Left renal cortex interstitium (tissue), 4 donors: ENCODE measurements around the gene KIAA0825. TPM values are rescaled to one million over a fixed set of nuclear protein-coding genes. Genes with fewer than 3 reads are reported as not detected.

Experiments used
- DNase-seq, 4 donors: peaks; one replicate each; pipeline ENCODE4 v3.0.0-alpha.2; 2013; ENCODE audit warnings: low read depth in 4 of 4, low spot score in 2 of 4, missing footprints in 1 of 4
- polyA plus RNA-seq, 4 donors: library from polyadenylated mRNA; unstranded; fragments of 120-200 nt; gene quantifications; one replicate each; pipeline ENCODE4 v1.2.1, GENCODE V29; 2013; ENCODE audit not compliant: insufficient read length in 4 of 4

KIAA0825 gene
- polyA plus RNA-seq, 4 donors = 4.3 to 5.2 (median 4.3) TPM

DNA sequence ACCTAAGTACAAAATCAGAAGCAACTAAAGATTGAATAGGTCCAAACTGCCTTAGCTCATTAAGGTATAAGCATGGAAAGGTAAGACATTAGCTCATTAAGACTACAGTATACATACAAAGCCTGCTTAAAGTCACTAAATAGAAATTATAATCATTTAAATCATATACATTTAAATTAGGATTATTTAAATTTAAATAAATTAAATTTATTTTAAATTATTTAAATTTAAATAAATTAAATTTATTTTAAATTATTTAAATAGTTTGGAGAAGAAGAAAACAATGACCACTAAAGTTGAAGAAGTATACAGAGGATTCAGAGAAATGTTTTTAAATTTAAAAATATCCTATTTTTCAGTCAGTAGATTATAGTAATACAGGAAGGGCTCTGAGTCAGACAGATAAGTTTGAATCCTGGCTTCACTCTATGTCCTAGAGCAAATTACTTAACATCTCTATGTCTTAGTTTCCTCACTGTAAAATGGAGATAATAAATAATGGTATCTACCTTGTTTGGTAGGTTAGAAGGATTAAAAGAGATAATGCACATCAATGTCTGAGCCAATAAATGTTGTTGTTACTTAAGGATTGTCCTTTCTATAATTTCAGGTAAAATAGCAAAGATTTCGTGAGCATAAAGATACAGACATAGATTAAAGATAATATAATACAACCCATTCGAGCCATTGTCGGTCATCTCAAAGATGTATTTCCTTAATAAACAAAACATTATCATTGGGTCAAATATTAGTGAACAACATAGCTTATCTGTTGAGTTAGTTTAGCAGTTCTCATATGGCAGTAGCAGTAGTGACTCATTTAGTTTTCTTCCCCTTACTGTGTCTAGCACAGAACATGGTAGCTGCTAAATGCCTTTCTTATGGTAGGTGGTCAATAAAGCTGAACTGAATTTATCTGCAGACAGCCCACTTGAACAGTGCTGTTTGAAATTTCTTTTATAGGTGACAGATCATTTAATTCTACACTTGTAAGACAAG, 100.6 kb downstream of the KIAA0825 start:
- DNase-seq = no peak

DNA sequence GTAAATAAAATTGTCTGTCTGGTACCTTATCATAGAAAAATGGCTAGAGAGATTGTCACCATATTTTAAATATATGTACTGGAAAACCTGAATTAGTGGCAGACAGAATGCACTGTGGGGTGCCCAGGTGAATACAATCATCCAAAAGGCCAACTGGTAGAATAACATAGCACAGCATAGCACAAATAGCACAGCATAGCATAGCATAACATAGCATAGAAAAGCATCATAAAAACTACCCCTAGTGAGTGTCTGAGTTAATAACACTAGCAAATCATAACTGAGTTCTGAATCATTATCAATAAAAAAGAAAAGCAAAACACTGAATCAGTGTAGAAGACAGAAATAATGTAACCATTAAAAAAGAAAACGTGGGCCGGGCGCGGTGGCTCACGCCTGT, 102.3 kb downstream of the KIAA0825 start:
- no peak for DNase-seq

DNA sequence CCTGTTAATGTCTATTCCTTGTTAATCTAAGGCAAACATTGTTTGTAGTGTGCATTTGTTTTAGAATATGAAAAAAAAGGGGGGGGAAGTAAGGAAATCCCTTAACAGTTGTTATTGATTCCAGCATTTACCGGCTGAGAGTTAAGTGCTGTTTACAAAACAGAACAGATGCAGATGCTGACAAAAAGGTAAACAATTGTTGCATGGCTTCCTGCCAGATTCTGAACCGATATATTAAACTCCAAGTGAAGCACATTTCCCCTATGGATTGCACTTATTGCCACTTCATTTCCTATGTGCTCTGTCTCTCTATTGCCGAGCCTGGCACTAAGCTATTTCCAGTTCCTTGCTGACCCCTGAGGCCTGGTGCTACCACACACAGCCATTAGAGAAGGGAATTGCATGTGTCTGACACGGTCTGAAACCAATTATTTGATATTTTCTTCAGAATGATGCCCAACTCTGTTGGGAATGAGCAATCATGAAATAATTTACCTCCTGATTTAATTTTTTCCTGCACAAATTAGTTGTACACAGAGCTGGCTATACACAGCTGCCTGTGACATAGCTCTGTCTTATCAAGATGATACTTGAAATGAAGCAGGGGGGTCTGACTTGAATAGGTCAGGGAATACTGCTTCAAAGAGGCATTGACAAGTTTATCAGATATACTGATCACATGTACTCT, 109.8 kb downstream of the KIAA0825 start:
- no peak for DNase-seq

DNA sequence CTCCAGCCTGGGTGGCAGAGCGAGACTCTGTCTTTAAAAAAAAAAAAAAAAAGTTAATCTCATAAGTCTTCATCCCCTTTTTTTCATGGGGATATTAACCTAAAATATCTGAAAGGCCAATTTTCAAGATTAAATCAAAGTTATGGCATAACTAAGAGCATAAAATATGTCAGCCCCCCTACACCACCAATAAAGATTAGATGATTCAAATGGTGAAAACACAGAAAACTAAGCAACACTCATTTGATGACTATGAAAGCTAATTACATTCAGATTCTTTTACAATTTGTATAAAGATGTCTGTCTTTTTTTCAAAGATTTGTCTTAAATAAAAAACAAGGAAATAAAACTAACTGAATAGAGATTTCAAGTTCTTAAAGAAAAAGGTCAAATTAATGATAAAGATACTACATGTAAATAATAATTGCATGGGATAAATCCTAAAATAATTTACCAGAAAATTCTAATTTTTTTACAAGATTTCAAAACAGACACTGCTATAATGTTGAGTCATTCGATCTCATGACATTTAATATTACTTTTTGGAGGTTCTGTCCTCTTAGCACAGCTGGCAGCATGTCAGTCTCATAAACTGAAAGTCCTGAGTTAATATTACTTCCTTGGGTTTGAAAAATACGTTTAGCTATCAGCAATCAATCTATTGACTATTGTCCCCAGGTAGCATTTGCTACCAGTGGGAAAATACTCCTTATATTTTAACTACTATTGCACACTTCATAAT, 112.9 kb downstream of the KIAA0825 start:
- DNase-seq = no peak

DNA sequence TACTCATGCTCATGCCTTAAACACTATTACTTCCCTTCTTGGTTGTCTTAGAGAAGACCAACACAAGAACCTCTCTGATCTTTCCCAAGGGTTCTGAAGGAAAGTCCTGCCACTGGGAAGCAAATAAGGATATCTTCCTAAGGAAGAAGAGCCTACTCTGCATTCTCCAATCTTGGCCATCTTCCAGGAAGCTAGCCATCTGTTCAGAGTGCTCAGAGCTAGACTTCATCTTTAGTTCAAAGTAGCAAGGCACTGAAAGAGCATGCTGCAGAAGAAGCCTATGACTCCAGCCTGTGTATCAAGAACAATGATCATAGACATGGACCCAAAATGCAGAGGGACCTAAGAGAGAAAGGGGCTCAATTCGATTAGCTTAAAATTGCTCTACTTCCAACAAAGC, 114.7 kb downstream of the KIAA0825 start:
- DNase-seq = no peak

DNA sequence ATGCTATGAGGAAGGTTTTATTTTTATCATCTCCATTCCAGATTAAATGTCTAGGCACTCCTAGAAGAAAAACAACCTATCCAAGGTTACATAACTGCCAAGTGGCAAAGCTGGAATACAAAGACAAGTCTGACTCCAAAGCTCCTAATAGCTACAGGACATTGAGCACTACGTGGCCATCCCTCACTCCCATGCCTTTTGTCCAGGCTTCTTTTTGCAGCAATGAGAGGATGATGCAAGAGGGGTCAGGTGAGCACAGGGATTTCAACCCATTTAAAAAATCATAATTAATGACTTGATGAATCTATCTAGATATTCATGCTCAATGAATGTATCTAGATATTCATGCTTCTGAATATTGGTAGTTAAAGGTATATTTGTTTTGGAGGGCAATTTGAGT, 117.0 kb downstream of the KIAA0825 start:
- DNase-seq = no peak

DNA sequence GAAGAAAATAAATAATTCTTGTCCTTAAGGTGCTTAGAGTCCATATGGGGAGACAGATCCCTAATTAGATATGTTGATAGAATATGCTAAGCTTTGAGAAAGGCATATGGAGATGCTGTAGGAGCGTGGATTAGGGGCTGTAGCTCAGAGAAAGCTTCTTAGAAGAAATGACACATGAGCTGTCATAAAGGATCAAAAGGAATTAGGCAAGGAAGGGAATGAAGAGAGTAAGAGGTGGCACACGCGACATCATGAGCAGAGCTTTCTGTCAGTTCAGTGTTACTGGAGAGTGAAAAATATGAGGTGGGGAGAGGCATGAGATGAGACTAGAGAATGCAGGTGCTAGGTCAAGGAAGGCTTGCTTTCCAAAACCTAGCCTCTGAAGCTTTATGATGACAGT, 118.6 kb downstream of the KIAA0825 start:
- no peak for DNase-seq

DNA sequence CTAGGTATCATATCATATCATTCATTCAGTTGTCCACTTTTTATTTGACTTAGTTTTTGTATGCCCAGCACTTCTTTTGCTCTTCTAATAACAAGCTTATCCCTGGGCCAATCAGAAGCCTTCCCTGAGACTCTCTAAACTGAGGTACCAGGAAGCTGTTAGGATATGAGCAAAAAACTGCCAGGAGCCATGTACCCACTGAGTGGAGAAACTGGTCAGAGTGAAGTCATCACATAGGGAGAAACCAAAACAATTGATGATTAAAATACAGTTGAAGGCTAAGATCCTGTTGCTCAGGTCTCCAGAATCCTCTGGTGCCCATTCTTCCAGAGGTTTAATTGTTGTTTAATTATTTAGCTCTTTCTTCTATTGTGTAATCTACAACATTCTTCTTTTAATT, 120.2 kb downstream of the KIAA0825 start:
- no peak for DNase-seq

DNA sequence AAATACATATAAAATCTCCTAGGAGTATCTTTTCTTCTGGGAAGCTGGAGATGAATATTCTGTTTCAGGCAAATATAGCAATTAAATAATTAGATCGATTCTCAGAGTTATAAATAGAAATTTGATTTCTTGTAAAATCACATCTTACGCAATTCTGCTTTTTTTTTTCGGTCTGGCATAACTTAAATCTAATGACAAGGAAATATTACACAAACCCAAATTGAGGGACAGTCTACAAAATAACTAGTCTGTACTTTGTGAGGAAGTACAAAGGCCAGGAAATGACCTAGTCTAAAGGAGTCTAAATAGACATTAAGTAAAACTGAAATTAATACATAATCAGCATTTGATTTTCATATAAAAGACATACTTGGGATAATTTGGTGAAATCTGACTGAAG, 133.3 kb downstream of the KIAA0825 start:
- no peak for DNase-seq

DNA sequence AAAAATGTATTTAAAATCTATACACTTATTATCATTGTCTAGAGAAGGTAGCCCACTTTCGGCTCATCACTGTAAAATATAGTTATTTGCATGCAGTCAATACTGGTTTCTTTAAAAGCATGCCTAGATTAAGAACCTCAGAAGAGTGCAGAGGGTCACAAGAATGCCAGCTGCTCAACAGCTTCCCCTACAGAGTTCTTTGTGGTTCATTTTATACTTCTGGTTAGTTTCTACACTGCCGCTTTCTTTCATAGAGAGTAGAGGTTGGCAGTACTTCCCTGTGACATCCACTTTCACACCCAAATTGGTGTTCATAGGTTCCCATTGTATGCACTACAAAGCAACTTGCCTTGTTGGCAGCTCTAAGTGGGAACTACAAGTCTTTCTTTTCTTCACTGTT, 137.3 kb downstream of the KIAA0825 start:
- DNase-seq = no peak

DNA sequence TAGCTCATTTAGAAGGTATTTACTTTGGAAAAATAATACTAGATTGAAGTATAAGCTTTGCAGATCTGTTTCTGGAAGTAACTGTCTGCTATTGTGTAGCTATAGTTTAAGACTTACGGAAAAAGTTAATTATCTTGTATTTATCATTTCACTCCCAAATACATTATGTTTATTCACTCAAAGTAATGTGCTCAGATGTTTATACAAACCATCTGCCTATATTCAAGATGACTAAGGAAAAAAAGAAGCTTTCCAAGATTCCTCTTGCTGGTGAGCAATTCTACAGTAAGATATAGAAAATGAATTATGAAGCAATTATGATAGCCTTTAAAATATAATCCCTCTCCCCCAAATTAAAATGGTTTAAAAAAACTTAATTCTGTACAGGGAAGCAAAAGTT, 137.9 kb downstream of the KIAA0825 start:
- DNase-seq = no peak

DNA sequence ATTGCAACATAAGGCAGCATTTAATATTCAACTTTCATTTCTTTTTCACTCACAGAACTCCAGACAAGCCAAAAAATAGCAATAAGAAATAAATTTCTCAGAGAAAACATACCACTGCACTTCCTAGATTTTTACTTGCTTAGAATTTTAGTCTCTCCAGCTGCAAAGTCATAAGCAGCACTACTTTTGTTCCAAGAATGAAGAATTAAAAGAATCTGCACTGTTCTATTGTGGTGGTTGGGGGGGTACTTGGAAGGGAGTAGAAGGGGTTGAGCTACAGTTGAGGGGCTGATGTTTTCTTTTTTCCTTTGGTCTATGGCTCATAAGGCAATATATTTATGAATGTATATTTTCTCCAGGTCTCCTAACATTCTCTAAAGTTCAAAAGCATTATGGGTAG, 144.5 kb downstream of the KIAA0825 start:
- no peak for DNase-seq

DNA sequence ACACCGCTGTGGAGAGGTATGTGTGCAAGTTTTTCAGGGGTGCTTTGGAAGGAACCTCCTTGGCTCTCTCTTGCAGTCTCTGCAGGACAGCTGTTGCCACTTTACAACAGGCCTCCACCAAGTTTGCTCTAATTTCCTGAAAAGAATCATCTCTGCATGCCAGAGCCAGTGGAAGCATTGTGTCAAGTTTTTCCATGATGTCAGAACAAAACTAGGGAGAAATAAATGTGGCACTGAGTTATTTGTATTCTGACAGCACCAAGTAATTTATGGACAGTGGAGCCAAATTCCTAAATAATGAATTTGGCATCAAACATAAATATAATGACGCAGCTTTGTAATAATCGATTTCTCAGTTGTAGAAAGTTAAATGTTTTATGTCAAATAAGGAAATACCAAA, 146.9 kb downstream of the KIAA0825 start:
- no peak for DNase-seq

DNA sequence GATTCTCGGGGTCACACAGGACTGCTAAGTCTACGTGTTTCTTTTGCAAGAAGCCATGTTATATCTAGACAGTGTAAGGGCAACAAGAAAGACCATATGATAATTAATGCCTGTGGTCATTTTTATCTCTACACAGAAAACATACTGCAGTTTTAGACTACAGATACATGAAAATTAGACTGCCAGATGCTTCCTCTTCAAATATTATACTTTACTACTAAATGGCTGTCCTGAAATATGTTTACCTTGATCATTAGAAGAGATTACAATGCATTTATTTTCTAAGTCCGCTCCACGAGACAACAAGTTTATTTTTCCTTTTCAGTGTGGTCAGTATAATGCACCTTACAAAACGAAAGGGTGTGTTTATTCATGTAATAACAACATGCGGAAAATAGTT, 147.6 kb downstream of the KIAA0825 start:
- DNase-seq = no peak

DNA sequence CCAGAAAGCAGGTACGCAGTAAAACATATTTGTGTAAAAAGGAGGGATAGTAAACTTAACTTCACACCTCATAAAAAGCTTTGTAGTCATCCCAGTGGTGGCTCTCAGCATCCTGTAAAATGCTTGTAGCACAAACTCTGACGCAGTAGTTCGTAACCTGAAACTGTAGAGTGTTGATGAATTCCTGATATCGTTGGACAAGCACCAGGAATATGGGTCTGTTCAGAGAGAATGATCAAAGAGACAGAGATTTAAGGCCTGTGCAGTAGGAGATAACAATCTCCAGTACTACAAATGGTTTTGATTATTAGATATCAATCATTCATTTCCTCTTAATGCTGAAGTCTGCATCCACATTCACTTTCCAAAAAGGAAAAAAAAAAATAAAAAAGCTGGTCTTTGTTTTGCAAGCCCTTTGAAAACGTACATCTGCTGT, 148.5 kb downstream of the KIAA0825 start:
- peak; percentile 4 to 23 (median 15) for DNase-seq

DNA sequence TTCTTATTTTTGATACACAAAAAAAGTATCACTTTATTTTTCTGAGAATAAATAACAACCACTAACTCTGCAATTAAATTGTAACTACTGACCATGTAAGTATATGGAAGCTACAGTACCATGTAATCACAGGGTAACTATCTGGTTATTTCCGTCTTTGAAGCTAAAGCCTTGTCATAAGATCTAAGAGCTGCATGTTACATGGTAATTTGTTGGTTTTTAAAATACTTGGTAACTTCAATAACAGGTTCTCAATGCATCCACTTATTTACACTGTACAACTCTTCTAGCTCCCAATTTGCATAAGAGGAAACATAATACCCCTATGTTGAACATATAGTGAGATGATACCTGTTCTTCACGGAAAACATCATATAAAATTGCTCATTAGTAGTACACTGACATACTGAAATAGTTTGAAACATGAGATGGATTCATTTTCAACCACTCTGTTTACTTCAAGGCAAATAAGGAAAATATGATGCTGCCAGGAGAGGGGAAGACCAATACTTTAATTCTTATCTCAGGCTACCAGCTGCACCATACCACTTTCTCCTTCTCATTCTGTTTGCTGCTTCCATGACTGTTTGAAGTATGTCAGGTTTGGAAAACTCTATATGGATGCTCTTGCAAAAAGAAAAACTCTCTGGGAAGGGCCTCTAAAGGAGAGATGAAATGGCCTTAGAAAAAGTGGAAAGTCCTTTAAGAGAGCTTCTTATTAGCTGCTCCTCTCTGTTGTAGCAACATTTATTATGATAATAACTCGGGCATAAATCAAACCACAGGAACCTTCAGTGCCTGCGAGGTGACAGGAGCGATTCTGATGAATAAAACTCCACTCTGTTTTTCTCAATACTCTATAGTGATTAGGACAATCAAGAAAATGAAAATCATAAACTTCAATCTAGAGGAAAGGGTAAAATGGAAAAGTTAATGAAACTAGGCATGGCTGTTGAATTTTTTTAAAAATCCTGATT, 150.2 kb downstream of the KIAA0825 start:
- DNase-seq = no peak

DNA sequence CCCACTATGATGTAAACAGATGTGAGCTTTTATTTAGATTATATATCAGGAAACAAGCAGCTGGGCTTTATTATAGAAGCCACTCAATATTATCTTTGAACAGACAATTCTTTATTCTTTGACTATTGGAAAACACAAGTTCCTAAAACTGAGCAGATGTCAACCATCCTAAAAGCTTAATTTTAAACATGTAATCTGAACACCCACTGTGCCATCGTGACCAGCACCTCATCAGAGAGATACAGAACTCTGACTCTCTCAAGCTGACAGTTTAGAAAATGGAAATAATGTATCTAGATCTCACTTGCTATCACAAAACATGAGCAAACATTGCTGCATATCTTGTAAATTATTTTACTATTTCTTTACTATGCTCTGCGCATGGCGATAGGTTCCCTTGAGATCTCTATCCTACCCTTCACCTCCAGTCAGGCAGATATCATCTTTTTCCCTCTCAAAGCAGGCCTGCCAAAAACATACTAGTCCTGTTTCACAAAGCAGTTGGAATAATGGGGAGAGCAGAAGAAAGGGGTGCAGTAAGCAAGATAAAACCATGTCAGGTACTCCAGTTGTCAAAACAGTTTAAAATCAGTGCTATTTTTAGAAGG, 151.0 kb downstream of the KIAA0825 start:
- no peak for DNase-seq

DNA sequence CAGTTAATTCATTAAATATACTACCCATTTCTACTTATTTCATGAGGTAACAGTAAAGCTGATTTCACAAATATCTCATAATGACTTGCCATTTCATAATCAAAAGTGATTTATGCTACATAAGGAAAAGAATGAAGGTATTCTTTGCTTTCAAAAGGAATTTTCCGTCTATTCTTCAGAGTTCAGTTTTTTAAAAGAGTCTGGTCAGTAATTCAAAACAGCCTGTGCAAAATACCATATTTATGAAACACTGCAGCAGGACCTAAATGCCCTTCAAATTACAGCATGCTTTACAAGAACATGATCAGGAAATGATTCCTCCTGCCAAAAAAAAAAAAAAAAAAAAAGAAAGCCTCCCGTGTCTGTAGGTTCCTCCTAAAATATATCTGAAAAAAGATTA, 154.7 kb downstream of the KIAA0825 start:
- no peak for DNase-seq

DNA sequence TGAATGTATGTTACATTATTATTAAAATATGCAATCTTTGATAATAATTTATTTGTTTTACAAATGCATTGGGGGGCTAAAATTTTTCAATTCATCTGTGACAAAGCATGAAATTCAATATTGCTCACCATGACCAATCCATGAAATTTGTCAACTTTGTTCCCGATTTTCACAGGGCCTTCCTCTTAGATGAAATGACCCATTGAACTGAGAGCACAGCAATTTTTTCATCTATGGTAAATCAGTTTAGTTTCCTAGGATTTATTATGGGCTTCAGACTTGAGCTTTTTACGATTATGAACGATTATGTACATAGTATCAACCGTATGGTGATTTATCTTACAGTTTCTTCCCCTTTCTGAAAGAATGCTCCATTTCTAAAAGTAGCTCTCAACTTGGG, 157.3 kb downstream of the KIAA0825 start:
- DNase-seq = no peak

DNA sequence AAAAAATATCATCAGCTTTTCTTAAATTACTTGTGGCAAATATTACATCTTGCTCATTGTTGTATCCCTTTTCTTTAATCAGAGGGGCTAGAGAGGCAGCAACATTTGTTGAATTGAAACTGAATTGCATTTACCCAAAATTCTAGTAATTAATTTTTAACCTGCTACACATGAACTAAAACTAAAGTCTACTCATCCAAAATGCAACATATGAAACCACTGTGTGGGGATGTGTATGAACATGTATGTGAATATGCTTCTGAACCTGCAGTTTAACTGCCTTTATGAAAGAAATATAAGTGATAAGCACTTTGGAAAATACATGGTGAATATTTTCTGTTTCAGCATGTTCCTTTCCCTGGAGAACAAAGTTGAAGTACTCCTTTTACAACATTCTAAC, 158.5 kb downstream of the KIAA0825 start:
- no peak for DNase-seq
